ENCODE results near the gene DSC3.

GRCh38 chr18:31049189-31049588 is 6.6 kb upstream of the DSC3 start:
- TF ChIP-seq CTCF (IDR thresholded peaks at IDR 0.05; ENCODE audit: insufficient read depth, low read length, poor library complexity, severe bottlenecking), result no peak
- TF ChIP-seq EZH2phosphoT487 (conservative IDR thresholded peaks at IDR 0.05; ENCODE audit: low read length), result no peak
